ENCODE data around the gene TMEM169. TPM values are rescaled to one million over a fixed set of nuclear protein-coding genes. Genes with fewer than 3 reads are reported as not detected.

The TMEM169 gene
- total and polyA plus RNA-seq, 9 of the 15 experiments (the other 6 are each of a cell fraction or from before 2014, with no cell fraction given): 0.01 to 0.09 (median 0.04) TPM; not detected in 5

GRCh38 chr2:216044883-216045486 lies 36.7 kb upstream of the TMEM169 start:
- FAIRE-seq: no peak
- POLR2A ChIA-PET: interaction anchor here (0.8 kb wide), 1 partner anchor 22 kb away, joined by 3 read pairs; no protein-coding TSS in a partner anchor
- Histone ChIP-seq H3K36me3 (ENCODE audit: control insufficient read depth, insufficient read depth, low read length) (no peaks in the 10 kb centered on the region), H2AFZ (ENCODE audit: low read depth, low read length) (no peak overlapping the region), H3K27ac (ENCODE audit: extremely low read depth, low read depth, low read length) (no peak overlapping the region), H3K9ac (ENCODE audit: insufficient read depth in 1 of 2, low read depth in 2 of 2, low read length in 2 of 2) (no peak overlapping the region), H3K9me1 (ENCODE audit: control insufficient read depth, insufficient read depth, low read length) (peaks cover 3% of the 10 kb centered on the region), H3K27me3 (ENCODE audit: control insufficient read depth in 2 of 2, insufficient read depth in 2 of 2, low read length in 2 of 2) (no peaks in the 10 kb centered on the region), H3K4me2 (ENCODE audit: insufficient read depth, low read length) (no peak overlapping the region), H3K4me3 (no peak overlapping the region), H3K9me3 (replicated peaks; ENCODE audit: control insufficient read depth, insufficient read depth, low read depth, low read length) (no peaks in the 10 kb centered on the region), H4K20me1 (replicated peaks; ENCODE audit: control insufficient read depth, insufficient read depth, low read length) (no peaks in the 10 kb centered on the region), H3K4me1 (replicated peaks in 1 of 2; ENCODE audit: control insufficient read depth in 2 of 2, insufficient read depth in 2 of 2, low read length in 2 of 2) (no peaks in the 10 kb centered on the region; a peak in 1 of 5 replicates), H3K79me2 (ENCODE audit: control insufficient read depth, insufficient read depth, low read length) (no peaks in the 10 kb centered on the region)
- no peak for DNase-seq (ENCODE audit: extremely low read depth in 1 of 4, low spot score in 3 of 4)
- CTCF ChIA-PET (ENCODE audit: low intra/inter-chr PET ratio): no interaction called here
- WGBS (ENCODE audit: insufficient coverage, low coverage, missing lambda C conversion rate): 22% methylated on average over 5 of the region's 5 CpGs
- BruUV-seq (replicated peaks): no TSS peak
- intact Hi-C loops (cut with micrococcal nuclease): no loop called here
- TF ChIP-seq ATF6 (CRISPR knock-in tag; IDR thresholded peaks at IDR 0.05): no peak
- no peak for TF ChIP-seq ZNF134 (CRISPR knock-in tag; conservative IDR thresholded peaks at IDR 0.05)
- TF ChIP-seq TCF15 (CRISPR knock-in tag; IDR thresholded peaks at IDR 0.05): no peak
- TF ChIP-seq HMG20A (CRISPR knock-in tag; conservative IDR thresholded peaks at IDR 0.05): no peak
- TF ChIP-seq EHMT2 (IDR thresholded peaks at IDR 0.05): no peak
- TF ChIP-seq RBM25 (IDR thresholded peaks at IDR 0.05; ENCODE audit: low read depth, low read length, severe bottlenecking): no peak
- no peak for TF ChIP-seq RAD21 (CRISPR knock-in tag; conservative IDR thresholded peaks at IDR 0.05 in 1 of 2, IDR thresholded peaks at IDR 0.05 in 1 of 2)
- no peak for TF ChIP-seq ZNF830 (CRISPR knock-in tag; IDR thresholded peaks at IDR 0.05)
- TF ChIP-seq ZBTB26 (CRISPR knock-in tag; IDR thresholded peaks at IDR 0.05): no peak
- no peak for TF ChIP-seq JUN (IDR thresholded peaks at IDR 0.05; ENCODE audit: borderline replicate concordance, low read depth, low read length)
- no peak for TF ChIP-seq JUN (CRISPR knock-in tag; IDR thresholded peaks at IDR 0.05; ENCODE audit: borderline replicate concordance)
- no peak for TF ChIP-seq SREBF1 (IDR thresholded peaks at IDR 0.05; ENCODE audit: borderline replicate concordance, low read depth, low read length)
- TF ChIP-seq ZKSCAN1 (IDR thresholded peaks at IDR 0.05; ENCODE audit: low read depth, low read length): no peak
- TF ChIP-seq FOXP4 (CRISPR knock-in tag; IDR thresholded peaks at IDR 0.05; ENCODE audit: borderline replicate concordance): no peak
- no peak for TF ChIP-seq PRPF4 (IDR thresholded peaks at IDR 0.05; ENCODE audit: insufficient read depth, low read depth, low read length, poor library complexity, severe bottlenecking)
- no peak for TF ChIP-seq SMARCB1 (IDR thresholded peaks at IDR 0.05; ENCODE audit: insufficient read length, low read depth)
- no peak for ATAC-seq
- in situ Hi-C loops (cut with MboI): no loop called here

Data from K562 (cell line).